NT2/D1 (cell line): Measurements from ENCODE around the gene DHX57.

Experiments
- YY1 ChIP-seq: IDR thresholded peaks from 2 replicates; pipeline ENCODE4 v1.6.1; 2011; ENCODE audit not compliant: insufficient read length, insufficient read depth
- ZNF274 ChIP-seq: IDR thresholded peaks from 2 replicates; pipeline ENCODE4 v1.6.1; 2011; ENCODE audit warnings: mild to moderate bottlenecking, low read depth, low read length

DNA sequence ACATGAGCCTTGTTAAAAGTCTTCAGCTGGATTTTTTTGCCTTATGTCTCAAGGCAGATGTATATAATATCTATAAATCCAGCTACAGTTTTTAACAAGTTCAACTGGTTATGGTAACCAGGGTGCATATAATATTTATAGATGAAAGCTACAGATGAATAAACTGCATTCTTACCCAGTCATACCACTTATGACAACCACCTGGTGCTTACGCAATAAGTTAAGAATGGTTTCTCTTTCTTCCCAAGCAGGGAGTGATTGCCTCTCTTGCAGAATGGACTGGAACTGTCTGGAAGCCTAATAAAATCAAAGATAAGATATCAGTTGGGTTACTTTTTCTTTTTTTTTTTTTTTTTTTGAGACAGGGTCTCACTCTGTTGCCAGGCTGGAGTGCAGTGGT lies 19.6 kb downstream of the DHX57 start:
- TF ChIP-seq ZNF274 (no peak), YY1 (no peak)
